Lower leg skin (tissue), 4 donors: Measurements from ENCODE around the gene EVX2. TPM values are rescaled to one million over a fixed set of nuclear protein-coding genes. Genes with fewer than 3 reads are reported as not detected.
A peak's percentile ranks its signal among the peaks of the same experiment; 100 is the strongest.

Experiments
- DNase-seq, 2 donors: peaks; one replicate each; pipeline ENCODE4 v3.0.0-alpha.2; 2019; ENCODE audit warnings: low spot score in 2 of 2
- H3K4me3 ChIP-seq: fragments of 200-600 bp; sonication (generic); 2 replicates; pipeline ENCODE4 v1.5.1; 2017; ENCODE audit warnings: mild to moderate bottlenecking, low read depth; ENCODE audit not compliant: poor library complexity, severe bottlenecking
- CTCF ChIP-seq, 3 donors: fragments of 450-650 bp; IDR thresholded peaks; one replicate each; pipeline ENCODE4 v1.5.1; 2016; ENCODE audit warnings: antibody characterized with exemption in 3 of 3, mild to moderate bottlenecking in 3 of 3, moderate library complexity in 2 of 3
- POLR2A ChIP-seq, 2 donors: fragments of 450-650 bp; IDR thresholded peaks; one replicate each; pipeline ENCODE4 v1.6.1; 2016 to 2017; ENCODE audit warnings: antibody characterized with exemption in 2 of 2, mild to moderate bottlenecking in 1 of 2, moderate library complexity in 1 of 2
- WGBS, 2 donors: methylation state at CpG; one replicate each; pipeline ENCODE4 v1.1.5; 2018; 5-methylcytosine and 5-hydroxymethylcytosine counted together
- intact Hi-C: fragments of 100-400 bp; cut with DNase I; formaldehyde crosslinking; loops from one replicate; pipeline ENCODE4 v1.15.0; 2023; ENCODE audit warnings: low total_unique reads
- total RNA-seq, 4 donors: library from RNA; depleted of rRNA; stranded (reverse); fragments of >200 nt; gene quantifications; one replicate each; pipeline ENCODE4 v1.1.0, GENCODE V29; 2016

The EVX2 gene
- total RNA-seq, 4 donors from 2014 or later: not detected

- 42 to 43% methylated on average over 4 of the region's 4 CpGs for WGBS, 2 donors
- intact Hi-C loops: loop anchor here (10.0 kb wide), 1 partner anchor 1027 kb away; no protein-coding TSS in a partner anchor
- H3K4me3 ChIP-seq: no peak overlapping the region
- no peak for TF ChIP-seq CTCF (IDR thresholded peaks at IDR 0.05)
- TF ChIP-seq POLR2A (IDR thresholded peaks at IDR 0.05): no peak
- DNase-seq: no peak
Observed at GRCh38 chr2:176127774-176128072, 44.0 kb upstream of the EVX2 start.

GRCh38 chr2:176126929-176127773 is 43.4 kb upstream of the EVX2 start:
- intact Hi-C loops: loop anchor here (10.0 kb wide), 1 partner anchor 1028 kb away; no protein-coding TSS in a partner anchor
- peak; percentile 63 to 95 for DNase-seq
- TF ChIP-seq POLR2A (IDR thresholded peaks at IDR 0.05) (no peak), CTCF (IDR thresholded peaks at IDR 0.05) (peak in 2 of 3 donors; percentile 3 to 61)
- no peak overlapping the region for H3K4me3 ChIP-seq
- WGBS, 2 donors: 7% methylated on average over 13 of the region's 13 CpGs

GRCh38 chr2:176125772-176126054 is 42.0 kb upstream of the EVX2 start:
- WGBS, 2 donors: 42 to 58% methylated on average over 6 of the region's 6 CpGs

GRCh38 chr2:176124947-176125771 is 41.4 kb upstream of the EVX2 start:
- no peak overlapping the region for H3K4me3 ChIP-seq
- 58 to 72% methylated on average over 9 of the region's 9 CpGs for WGBS, 2 donors
- intact Hi-C loops: loop anchor here (5.0 to 10.0 kb wide), 2 partner anchors 512 to 1030 kb away; no protein-coding TSS in a partner anchor
- peak in 1 of 2 donors; percentile 71 for DNase-seq
- no peak for TF ChIP-seq POLR2A (IDR thresholded peaks at IDR 0.05)
- TF ChIP-seq CTCF (IDR thresholded peaks at IDR 0.05): no peak

More at GRCh38 chr2:176125772-176126054, 42.0 kb upstream of the EVX2 start:
- TF ChIP-seq CTCF (IDR thresholded peaks at IDR 0.05) (no peak), POLR2A (IDR thresholded peaks at IDR 0.05) (no peak)
- no peak overlapping the region for H3K4me3 ChIP-seq
- intact Hi-C loops: loop anchor here (10.0 kb wide), 1 partner anchor 1029 kb away; no protein-coding TSS in a partner anchor
- DNase-seq: no peak

GRCh38 chr2:176124110-176124946 is 40.6 kb upstream of the EVX2 start:
- TF ChIP-seq POLR2A (IDR thresholded peaks at IDR 0.05) (no peak), CTCF (IDR thresholded peaks at IDR 0.05) (no peak)
- intact Hi-C loops: loop anchor here (5.0 to 10.0 kb wide), 2 partner anchors 513 to 1030 kb away; no protein-coding TSS in a partner anchor
- peak in 1 of 2 donors; percentile 84 for DNase-seq
- 41 to 59% methylated on average over 33 to 34 of the region's 34 CpGs for WGBS, 2 donors
- H3K4me3 ChIP-seq: no peak overlapping the region
